Stimulated activated CD8-positive, alpha-beta memory T cell treated with anti-CD3 and anti-CD28 coated beads, Interleukin-4, amount 100 ng/mL, for 1 hour (primary cell): Measurements from ENCODE around the gene ETV7.
"Not testable (repeated sequence)": the region's sequence is repeated elsewhere in the genome, so short reads cannot be mapped to it uniquely, and the experiment has no call there.

ENCODE experiments used
- DNase-seq, 2 donors: peaks; one replicate each; pipeline ENCODE4 v3.0.0-alpha.2; 2020; ENCODE audit warnings: low read depth in 2 of 2, low spot score in 1 of 2

ETV7 gene

DNA sequence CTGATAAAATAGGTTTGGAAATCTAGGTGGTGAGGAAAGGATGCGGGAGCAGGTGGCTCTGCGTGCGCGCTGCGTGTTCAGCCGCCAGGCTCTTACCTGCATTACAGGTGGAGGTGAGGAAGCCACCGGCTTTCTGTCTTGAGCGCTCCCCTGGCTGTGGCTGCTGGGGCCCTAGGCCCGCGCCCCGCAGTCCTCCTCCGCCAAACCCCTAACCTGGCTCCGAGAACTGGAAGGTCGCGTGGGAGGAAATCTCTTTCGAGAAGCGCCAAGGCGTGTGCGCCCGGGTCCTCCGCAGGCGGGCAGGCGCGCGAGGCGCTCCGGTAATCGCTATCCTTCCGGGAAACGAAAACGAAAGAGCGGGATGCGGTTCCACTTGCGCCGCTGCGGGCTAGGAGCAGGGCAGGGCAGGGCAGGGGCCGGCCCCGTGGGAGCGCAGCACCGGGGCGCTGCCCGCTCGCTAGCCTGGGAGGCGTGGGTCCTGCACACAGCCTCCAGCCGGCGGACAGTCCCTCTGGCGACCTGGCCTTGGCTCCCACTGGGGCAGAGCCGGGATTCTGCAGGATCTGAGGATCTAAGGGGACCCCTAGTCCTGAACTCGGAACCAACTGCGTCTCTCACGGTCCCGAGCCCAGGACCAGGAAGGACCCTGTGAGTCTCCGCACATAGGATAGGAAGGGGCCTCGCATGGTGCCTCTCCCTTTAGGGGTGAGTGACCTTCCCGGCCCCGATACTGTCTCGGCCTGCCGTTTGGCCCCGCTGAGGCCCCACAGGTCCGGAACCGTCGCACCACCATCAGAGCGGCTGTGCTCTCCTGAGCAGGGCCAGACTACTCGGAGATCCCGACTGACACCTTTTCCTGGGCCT, at the start of gene ETV7:
Gene ETV7, minus strand, starts transcription at position 230 of the 864 bp plus-strand sequence. Its CDS starts 128 bp downstream, at position 102.
- no peak for DNase-seq

DNA sequence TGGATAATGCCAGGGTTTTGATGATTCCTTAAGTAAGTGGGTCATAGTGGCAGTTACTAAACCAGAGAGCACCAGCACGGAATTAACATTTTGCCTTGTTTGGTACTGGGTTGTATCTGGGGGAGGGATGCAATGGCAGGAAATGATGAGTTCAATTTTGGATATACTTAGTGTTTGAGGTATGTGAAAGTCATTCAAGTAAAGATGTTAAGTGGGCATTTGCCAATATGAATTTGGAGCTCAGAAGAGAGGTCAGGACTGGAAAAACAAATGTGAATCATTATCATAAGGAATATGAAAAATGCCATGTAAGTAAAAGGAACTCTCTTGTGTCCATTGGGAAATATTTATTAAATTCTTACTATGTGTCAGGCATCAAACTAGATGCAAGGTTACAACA, 49.0 kb upstream of the ETV7 start:
- no peak for DNase-seq

DNA sequence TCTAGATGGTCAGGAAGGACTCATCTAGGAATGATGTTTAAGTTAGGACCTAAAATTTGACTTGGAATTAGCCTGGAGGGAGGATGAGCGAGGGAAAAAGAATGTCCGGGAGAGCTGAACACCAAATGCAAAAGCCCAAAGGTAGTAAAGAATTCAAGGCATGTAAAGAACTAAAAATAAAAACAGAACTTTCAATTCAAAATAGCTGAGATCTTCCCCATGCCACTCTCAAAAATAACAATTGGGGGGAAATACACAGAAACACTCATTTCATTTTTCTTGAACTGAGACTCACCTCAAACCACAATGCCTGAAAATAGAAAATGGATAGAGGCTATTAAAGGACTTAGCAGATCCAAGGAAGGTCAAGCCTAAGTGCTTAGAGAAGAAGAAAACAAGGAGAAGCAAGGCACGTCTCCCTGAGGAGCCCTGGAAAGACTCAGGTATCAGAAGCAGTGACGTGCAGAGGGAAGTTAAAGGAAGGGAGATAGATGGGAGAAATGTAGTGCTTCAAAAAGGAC, 44.7 kb upstream of the ETV7 start:
- no peak for DNase-seq

DNA sequence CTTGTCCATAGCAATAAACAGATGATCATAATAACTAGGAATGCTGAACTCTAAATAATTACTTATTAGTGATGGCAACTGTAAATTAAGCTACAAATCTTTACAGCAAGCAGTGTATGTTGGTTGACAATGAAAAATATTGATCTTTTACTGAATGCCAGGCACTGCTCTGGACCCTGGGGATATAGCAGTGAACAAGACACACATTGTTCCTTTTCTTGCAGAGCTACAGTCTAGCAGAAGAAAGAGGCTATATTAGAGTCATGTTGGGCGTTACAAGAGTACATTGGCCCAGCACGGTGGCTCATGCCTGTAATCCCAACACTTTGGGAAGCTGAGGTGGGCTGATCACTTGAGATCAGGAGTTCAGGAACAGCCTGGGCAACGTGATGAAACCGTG, 43.7 kb upstream of the ETV7 start:
- no peak for DNase-seq

DNA sequence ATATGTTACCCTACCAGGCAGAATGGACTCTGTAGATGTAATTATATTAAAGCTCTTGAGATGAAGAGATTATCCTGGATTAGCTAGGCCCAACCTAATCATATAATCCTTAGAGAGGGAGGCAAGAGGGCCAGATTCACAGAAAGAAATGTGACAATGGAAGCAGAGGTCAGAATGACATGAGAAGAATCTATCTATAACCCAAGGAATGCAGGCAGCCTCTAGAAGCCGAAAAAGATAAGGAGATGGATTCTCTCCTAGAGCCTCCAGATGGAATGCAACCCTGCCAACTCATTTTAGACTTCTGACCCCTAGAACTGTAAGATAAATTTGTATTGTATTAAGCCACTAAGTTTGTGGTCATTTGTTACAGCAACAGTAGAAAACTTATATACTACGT, 42.9 kb upstream of the ETV7 start:
- DNase-seq = no peak

DNA sequence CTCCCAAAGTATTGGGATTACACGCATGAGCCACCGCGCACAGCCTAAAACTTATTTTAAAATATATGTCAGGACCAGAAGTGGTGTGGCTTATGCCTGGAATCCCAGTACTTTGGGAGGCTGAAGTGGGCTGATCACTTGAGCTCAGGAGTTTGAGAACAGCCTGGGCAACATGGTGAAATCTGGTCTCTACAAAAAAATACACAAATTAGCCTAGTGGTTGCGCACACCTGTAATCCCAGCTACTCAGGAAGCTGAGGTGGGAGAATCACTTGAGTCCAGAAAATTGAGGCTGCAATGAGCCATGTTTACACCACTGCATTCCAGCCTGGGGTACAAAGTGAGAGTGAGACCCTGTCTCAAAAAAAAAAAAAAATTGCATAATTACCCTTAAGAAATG, 41.4 kb upstream of the ETV7 start:
- DNase-seq = no peak

DNA sequence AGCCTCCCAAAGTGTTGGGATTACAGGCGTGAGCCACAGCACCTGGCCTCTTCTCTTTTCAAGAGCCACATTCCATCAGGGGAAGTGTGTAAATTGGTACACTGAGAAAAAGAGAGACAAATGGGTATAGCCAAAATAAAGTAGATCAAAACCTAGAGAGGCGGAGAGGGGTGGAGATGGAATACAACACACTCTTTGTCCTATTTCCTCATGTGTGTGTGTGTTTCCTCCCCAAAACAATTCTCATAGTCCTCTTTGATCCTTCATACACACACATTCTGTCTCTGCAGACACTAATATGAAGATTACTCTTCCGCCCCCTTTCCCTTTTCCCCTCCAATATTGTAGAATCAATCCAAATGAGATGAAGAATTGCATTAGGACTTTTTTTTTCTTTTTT, 39.2 kb upstream of the ETV7 start:
- no peak for DNase-seq

DNA sequence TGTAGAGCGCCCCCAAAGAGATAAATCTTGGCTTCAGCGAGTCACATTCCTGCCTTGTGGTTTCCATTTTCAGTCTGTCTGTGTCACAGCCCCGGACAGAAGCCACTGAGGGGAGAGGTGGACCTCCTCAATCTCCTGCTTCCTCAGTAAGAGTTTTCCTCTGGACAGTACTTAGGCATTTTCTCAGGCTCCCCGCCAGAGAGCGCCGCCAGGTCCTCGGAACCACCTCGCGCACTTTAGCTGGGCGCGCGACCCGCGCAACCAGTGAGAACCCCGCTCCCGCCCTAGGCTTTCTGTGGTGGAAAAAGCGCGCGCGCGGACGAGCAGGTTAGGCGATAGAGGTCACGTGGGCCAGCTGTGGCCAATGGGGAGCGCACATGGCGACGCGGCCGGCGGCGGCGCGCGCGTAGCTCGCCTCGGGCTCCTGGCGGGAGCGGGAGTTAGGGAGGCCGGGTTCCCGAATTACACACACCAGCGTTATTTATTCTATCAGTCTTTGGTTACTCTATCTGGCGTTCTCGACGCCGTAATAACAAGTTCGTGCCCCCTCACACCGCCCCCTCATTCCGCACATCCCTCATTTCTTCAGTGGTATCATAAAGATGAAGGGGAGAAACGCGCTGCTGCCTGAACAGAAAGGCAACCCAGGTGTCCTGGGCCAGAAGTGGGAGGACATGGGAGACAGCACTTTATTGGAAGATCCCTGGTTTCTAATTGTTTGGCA, 35.8 kb upstream of the ETV7 start:
- DNase-seq = peak; percentile 94 to 96

DNA sequence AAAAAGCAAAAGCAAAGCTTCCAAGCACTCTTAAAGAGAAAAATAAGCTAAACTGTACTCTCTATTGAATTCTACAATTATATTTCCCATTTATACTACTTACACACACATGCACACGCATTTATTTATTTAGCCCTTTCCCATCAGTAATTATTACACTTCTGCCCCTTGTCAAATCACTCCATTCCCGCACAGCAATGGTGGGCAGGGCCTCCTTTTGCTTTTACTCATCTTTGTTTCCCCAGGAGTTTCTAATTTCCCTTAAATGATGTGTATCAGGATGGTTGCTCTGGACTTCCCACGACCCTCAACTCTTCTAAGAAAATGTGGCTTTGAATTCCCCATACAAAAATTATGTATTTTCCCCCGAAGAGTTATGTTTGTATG, 35.2 kb upstream of the ETV7 start:
- DNase-seq = no peak

DNA sequence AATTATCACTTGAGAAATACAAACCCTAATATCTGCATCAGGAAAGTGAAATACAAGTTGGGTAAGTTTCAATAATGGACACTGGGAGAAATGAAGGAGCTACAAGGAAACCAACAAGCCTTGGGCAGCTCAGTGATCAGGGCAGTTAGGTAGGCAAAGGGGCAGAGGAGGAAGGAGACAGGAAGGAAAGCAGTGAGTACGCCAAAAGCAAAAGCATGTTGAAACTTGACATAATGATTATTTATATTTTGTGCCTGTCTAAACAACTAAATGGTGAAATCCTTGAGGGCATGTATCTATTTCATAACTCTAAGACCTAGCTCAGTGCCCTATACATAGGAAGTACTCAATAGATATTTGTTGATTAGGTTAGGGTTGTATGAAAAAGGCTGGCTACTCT, 31.8 kb upstream of the ETV7 start:
- no peak for DNase-seq

DNA sequence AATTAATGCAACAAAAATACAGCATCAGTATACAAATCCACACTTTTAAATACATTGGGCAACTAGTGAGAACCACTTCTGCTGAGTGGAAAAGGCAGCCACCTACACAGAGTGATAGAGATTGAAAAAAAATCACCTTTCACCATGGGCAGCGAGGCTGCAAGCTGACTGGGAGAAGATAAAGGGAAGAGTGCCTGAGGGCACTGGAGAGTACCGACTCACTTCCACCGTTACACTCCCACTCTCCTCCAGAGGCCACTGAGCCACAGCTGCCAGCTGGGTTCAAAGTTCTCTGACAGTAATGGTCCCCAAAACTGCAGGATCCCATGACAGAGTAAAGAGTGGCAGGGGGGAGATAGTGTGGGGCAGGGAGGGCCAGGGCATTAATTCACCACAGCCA, 31.1 kb upstream of the ETV7 start:
- DNase-seq = no peak

DNA sequence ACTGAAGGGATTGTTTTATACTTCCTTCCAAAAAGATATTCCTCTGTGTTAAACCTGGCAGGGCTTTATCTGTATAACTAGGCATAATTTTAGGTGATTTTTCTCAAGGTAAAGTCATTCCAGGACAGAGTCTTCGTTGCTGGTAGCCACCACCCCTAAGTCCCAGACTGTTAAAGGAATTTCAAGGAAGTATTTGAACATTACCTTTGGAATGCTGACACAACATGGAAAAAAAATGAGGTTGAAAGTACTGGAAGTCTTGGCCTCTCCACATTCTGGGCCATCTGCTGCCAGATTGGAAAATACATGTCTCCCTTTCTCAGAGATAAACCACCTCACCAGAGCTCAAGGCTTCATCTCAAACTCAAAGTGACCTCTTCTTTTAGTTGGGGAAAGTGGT, 27.0 kb upstream of the ETV7 start:
- no peak for DNase-seq

DNA sequence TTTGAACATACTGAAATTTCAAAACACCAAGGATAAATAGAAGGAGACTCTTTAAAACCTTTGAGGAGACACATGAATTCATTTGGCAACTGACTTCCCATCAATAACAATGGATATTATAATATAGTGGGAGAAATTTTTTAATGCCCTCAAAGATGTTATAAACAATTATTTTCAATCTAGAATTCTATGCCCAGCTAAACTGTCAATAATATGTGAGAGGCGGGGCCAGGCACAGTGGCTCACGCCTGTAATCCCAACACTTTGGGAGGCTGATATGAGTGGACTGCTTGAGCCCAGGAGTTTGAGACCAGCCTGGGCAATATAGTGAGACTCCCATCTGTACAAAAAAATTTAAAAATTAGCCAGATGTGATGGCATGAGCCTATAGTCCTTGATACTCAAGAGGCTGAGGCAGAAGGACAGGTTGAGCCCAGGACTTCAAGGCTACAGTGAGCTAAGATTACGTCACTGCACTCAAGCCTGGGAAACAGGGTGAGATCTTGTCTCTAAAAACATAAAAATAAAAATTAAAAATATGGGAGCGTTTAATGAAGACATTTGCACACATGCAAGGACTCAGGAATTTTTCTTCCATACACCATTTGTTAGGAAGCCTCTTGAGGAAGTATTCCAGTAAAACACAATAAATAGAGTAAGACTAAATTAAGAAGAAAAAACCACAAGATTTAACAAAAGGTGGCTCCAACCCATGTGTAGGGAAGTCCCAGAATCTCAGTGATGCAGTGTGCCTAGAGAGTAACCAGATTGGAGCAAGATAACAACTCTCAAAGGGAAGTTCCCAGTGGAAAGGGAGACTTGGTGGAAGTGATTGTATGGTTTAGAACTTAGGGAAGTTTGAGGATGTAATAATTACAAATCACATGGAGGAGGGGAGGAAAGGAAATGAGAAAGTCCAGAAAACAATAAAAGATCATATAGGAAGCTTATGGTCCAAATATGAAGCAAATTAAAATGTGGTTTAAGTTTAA, 26.3 kb upstream of the ETV7 start:
- no peak for DNase-seq

DNA sequence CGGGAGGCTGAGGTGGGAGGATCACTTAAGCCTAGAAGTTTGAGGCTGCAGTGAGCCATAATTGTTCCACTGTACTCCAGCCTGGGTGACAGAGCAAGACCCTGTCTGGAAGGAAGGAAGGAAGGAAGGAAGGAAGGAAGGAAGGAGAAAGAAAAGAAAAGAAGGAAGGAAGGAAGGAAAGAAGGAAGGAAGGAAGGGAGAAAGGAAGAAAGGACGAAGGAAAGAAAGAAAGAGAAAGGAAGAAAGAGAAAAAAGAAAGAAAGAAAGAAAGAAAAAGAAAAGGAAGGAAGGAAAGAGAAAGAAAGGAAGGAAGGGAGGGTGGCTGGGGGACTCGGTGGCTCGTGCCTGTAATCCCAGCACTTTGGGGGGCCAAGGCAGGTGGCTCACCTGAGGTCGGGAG, 22.2 kb upstream of the ETV7 start:
- DNase-seq = not testable (repeated sequence)

DNA sequence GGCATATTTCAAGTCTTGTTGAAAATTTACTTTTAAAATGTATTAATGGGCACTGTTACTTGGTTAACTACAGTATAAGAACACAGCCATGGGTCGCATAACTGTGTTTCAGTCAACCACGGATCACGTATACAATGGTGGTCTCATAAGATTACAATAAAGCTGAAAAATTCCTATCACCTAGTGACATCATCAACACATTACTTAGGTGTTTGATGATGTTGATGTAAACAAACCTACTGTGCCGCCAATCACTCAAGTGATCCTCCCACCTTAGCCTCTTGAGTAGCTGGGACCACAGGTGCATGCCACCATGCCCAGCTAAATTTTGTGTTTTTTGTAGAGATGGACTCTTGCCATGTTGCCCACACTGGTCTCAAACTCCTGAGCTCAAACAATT, 16.7 kb upstream of the ETV7 start:
- no peak for DNase-seq

DNA sequence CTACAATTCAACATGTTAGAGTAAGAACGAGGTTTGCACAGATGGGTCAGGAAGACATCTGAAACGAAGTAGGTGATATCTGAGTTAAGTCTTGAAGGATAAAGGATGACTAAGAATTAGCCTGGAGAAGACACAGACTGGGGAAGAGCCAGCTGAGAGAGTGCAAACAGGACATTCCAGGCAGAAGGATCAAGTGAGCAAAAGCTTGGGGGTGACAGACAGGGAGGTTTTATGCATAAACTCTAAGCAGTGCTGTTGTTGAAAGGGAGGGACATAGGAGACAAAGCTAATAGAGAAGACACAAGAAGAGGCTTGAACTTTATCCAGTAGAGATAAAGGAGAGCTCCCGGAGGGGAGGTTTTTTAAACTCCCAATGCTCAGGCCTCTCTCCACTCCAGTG, 15.0 kb upstream of the ETV7 start:
- no peak for DNase-seq

DNA sequence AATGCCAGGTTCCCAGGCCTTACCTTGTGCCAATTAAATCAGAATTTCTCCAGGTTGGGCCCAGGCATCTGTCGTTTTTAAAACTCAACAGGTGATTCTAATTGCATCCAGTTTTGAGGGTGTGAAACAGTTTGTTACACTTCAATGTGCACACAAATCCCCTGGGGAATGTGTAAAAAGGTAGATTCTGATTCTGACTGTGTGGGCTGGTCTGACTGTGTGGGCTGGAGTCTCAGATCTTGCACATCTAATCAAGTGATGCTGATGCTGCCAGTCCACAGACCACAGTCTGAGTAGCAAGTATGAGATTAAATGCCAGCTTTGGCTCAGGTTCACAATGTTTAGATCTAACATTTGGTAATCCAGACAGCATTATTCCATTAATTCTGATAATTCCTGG, 12.5 kb upstream of the ETV7 start:
- no peak for DNase-seq

DNA sequence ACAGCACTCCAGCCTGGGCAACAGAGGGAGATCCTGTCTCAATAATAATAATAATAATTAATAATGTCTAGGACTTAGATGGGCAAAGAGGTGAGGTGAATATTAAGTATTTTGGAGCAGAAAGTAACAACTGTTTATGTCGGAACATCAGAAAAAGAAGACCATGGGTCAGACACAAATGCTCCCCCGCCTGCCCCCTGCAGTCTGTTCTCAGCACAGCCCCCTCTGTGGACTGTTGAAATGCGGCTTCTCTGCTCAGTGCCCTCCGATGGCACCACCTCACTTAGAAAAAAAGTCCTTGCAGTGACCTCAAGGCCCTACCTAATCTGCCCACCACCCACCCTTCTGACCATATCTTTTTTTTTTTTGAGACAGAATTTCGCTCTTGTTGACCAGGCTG, 5.2 kb upstream of the ETV7 start:
- no peak for DNase-seq

DNA sequence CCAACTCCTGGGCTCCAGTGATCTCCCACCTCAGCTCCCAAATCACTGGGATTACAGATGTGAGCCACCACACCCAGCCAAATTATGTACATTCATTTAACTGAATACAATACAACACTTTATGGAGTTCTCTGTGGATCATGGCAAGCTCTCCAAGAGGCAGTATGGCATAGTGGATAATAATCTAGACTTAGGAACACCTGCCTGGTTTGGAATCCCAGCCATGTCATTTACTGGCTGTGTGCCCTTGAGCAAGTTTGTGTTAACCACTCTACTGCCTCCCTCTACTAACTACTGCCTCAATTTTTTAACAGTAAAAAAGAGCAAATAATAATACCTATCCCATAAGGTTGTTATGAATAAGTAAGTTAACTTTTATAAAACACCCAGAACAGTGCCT, 1.9 kb upstream of the ETV7 start:
- DNase-seq = no peak

DNA sequence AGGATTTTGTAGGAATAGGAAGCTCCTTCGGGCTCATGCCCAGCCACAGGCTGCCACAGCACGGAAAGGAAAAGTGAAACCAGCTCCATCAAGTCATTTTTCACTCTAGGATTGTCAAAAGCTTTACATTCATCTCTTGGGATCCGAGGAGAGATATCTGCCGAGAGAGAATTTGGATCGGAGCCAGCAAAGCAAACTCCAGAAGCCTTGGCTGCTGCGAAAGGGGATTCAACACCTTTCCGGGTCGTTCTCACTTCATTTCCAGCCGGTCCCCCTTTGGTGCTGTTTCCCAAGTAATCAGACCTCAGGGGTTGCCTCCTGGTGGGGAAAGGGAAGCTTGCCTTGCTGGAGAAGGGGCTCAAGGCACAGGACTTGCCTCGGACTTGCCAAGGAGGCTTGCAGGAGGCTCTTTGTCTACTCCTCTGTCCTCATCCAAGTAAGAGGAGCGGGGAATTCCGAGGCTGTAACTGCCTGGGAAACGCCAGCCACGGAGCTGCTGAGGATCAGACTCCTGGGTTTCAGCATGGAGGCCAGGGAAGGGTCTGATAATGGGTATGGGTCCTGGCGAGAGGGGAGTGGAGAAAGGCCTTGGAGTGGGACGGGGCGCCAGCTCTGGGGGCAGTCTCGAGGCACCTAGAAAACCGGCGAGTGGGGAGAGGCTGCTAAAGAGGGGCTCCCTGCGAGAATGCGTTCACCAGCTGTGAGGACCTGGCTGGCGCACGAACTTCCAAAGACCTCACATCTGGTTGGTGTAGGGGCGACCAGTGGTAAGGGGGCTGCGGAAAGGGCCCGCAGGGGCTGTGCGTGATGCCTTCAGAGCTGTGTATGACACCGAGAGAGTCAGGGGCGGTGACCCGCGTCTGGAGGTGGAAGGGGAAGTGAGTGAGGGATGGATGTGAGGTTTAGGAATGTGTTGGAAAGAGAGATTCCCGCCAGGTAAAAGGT, 702 bp downstream of the ETV7 start:
- DNase-seq = no peak
